ENCODE data around the gene FMOD.
"Not testable (repeated sequence)": the region's sequence is repeated elsewhere in the genome, so short reads cannot be mapped to it uniquely, and the experiment has no call there.

FMOD gene

DNA sequence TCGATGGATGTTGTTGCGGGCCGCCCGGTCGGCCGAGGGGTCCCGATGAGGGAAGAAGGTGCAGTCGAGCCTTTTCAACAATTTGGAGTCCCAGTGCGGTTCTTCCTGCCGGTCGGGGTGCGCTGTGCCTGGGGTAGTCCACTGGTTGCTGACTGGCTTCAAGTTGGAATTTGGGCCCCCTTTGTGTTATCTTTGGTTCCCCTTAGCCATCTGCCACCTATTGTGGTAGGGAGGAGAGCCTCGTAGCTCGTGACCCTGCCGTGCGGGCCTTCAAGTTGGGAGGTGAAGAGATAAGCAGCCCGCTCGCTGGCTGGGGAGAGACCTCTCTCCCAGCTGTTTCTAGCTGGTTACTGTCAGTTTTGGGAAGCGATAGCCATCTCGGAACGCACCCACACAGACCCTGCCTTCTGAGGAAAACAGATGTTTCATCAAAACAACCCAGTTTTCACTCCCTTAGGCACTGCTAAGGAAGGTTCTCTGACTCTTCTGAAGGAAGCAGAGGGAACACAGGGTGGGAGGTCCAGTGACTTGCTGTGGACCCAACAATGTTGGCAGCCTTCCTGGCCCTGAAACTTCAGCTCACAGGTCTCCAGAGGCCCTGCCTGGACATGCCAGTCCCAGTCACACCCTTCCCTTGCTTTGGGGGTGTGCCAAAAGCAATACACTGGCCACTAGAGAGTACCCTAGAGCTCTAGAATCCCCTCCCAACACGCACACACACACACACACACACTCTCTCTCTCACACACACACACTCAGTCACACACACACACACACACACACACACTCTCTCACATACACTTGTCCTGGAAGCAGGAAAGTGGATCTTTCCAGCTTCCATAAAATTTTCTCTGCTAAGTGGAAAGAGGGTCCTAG is 44.6 kb downstream of the FMOD start:
- peak overlapping the region; percentile 100 for H3K27ac ChIP-seq (ENCODE audit: low read depth, low read length)
- peak overlapping the region; percentile 99 for H3K9ac ChIP-seq (ENCODE audit: low read length)
- peaks cover 19% of the 10 kb centered on the region for H3K4me1 ChIP-seq (ENCODE audit: control insufficient read depth, insufficient read depth, low read length)
- peaks cover 17% of the 10 kb centered on the region for H3K36me3 ChIP-seq (ENCODE audit: control insufficient read depth, insufficient read depth, low read length)
- H3K4me3 ChIP-seq (ENCODE audit: low read length), result peak overlapping the region; percentile 97
- H3K27me3 ChIP-seq (ENCODE audit: control insufficient read depth, insufficient read depth, low read length), result no peaks in the 10 kb centered on the region

DNA sequence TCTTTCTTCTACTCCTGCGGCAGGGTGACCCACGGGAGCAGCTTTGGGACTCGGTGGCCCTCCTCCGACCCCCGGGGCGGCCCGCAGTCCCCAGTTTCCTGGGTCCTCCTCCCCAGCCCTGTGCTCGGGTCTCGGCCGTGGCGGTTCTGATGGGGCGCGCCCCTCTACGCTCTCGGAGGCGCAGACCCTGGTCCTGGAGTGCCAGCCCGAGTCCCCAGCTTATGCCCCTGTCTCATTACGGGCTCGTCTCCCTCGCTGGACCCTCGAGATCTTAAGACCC is 45.2 kb downstream of the FMOD start:
- Histone ChIP-seq H3K9ac (ENCODE audit: low read length) (peak overlapping the region; percentile 99), H3K27ac (ENCODE audit: low read depth, low read length) (peak overlapping the region; percentile 100), H3K4me3 (ENCODE audit: low read length) (peak overlapping the region; percentile 97), H3K27me3 (ENCODE audit: control insufficient read depth, insufficient read depth, low read length) (no peaks in the 10 kb centered on the region), H3K4me1 (ENCODE audit: control insufficient read depth, insufficient read depth, low read length) (peaks cover 19% of the 10 kb centered on the region), H3K36me3 (ENCODE audit: control insufficient read depth, insufficient read depth, low read length) (peaks cover 17% of the 10 kb centered on the region)

DNA sequence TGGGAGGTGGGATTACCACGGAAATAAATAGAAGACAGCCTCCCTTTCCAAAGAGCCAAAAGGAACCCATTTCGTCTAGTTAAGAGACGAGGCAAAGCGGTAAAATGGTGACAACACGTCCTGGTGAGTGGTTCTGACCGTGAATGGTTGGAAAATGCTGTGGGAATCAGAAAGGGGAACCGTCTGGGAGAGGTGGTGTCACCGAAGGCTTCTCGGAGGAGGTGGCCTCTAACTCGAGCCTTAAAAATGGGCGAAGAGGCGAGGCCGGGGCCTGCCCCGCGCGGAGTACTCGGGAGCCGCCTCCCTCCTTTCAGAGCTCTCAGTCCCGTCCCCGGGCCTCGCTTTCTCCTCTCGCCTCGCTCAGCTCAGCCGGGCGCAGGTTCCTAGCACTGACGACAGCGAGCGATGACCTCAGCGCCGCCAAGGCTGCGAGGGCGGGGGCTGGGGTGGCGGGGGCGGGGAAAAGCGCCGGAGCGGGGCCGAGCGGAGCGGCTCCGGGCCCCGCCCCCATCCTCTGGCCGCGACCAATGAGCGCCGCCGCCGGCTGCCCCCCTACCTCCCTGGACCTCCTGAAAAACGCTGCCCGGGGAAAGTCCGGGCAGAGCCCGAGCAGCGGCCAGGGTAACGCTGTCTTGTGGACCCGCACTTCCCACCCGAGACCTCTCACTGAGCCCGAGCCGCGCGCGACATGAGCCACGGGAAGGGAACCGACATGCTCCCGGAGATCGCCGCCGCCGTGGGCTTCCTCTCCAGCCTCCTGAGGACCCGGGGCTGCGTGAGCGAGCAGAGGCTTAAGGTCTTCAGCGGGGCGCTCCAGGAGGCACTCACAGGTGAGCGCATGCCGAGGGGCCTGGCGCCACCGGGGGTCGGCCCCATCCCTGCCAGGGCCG is 45.8 kb downstream of the FMOD start, which contains the start of gene BTG2:
BTG2 (plus strand) TSS at position 601 of the 890 bp plus-strand sequence; CDS start at position 689, 88 bp downstream.
- Histone ChIP-seq H3K27me3 (ENCODE audit: control insufficient read depth, insufficient read depth, low read length) (no peaks in the 10 kb centered on the region), H3K27ac (ENCODE audit: low read depth, low read length) (peak within 1 kb of the TSS; percentile 100), H3K4me3 (ENCODE audit: low read length) (peak within 1 kb of the TSS; percentile 97), H3K36me3 (ENCODE audit: control insufficient read depth, insufficient read depth, low read length) (peaks cover 17% of the 10 kb centered on the region), H3K9ac (ENCODE audit: low read length) (peak within 1 kb of the TSS; percentile 99), H3K4me1 (ENCODE audit: control insufficient read depth, insufficient read depth, low read length) (peaks cover 19% of the 10 kb centered on the region)

DNA sequence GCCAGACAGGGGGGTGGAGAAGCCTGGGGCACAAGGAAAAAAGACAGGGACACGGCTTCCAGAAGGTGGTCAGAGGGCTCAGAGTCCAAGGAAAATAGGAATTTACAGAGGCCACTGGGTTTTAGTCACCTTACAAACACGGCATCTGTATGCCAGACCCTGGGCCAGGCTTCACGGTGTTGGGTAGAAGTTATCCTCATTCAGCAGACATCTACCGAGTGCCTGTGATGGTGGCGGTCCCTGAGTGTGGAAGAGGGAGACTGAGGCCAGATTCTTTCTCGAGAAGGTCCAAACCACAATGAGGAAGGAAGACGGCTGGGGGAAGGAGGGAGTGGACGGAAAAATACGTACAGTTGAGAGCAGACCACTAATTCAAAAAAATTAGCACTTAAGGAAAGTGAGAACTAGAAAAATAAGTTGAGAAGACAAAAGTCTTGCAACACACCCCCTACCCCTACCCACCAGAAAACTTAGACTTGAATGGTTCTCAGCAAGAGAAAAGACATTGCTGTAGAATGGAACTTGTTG is 46.5 kb downstream of the FMOD start:
- Histone ChIP-seq H3K4me1 (ENCODE audit: control insufficient read depth, insufficient read depth, low read length) (peaks cover 19% of the 10 kb centered on the region), H3K4me3 (ENCODE audit: low read length) (peak overlapping the region; percentile 80), H3K27ac (ENCODE audit: low read depth, low read length) (peak overlapping the region; percentile 98)

DNA sequence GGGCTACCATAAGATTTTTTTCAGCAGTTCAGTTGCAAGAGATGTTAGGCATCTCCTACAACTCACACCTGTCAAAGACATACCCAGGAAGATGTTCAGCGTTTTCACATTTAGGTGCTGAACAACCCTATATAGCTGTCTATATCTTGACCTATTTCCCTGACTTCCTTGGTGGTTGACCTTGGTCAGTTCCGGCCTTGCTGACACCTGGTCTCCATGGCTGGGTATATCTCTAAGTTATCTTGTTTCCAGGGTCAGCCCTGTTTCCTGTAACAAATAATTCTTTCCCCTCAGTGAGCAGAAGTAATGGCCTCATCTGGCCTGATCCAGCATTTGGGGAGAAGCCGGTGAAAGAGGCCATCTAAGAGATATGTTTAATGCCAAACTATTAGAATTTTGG is 48.0 kb downstream of the FMOD start:
- Histone ChIP-seq H3K4me1 (ENCODE audit: control insufficient read depth, insufficient read depth, low read length) (peaks cover 9% of the 10 kb centered on the region), H3K27me3 (ENCODE audit: control insufficient read depth, insufficient read depth, low read length) (no peaks in the 10 kb centered on the region), H3K36me3 (ENCODE audit: control insufficient read depth, insufficient read depth, low read length) (peaks cover 7% of the 10 kb centered on the region), H3K4me3 (ENCODE audit: low read length) (no peak overlapping the region), H3K27ac (ENCODE audit: low read depth, low read length) (no peak overlapping the region), H3K9ac (ENCODE audit: low read length) (no peak overlapping the region)

More for the DNA sequence above, 46.5 kb downstream of the FMOD start:
- Histone ChIP-seq H3K27me3 (ENCODE audit: control insufficient read depth, insufficient read depth, low read length) (no peaks in the 10 kb centered on the region), H3K36me3 (ENCODE audit: control insufficient read depth, insufficient read depth, low read length) (peaks cover 17% of the 10 kb centered on the region), H3K9ac (ENCODE audit: low read length) (peak overlapping the region; percentile 96)

DNA sequence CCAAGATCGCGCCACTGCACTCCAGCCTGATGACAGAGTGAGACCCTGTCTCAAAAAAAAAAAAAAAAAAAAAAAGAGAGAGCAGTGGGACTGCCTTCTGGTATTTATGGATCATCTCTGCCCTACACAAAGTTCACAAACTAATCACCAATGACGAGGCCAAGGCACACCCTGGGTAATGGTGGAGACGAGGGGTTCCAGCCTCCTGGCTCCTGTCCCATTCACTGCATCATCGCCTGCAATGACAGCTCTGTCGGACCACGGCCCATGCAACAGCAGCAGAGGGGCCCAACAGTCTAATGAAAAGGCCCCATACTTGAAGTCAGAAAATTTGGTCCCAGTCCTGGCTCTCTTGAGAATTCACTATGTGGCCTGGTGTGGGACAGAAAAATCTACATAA is 48.5 kb downstream of the FMOD start:
- H3K4me3 ChIP-seq (ENCODE audit: low read length), result no peak overlapping the region
- H3K27me3 ChIP-seq (ENCODE audit: control insufficient read depth, insufficient read depth, low read length), result no peaks in the 10 kb centered on the region
- no peak overlapping the region for H3K27ac ChIP-seq (ENCODE audit: low read depth, low read length)
- H3K36me3 ChIP-seq (ENCODE audit: control insufficient read depth, insufficient read depth, low read length), result peaks cover 7% of the 10 kb centered on the region
- H3K9ac ChIP-seq (ENCODE audit: low read length), result no peak overlapping the region
- peaks cover 5% of the 10 kb centered on the region for H3K4me1 ChIP-seq (ENCODE audit: control insufficient read depth, insufficient read depth, low read length)

DNA sequence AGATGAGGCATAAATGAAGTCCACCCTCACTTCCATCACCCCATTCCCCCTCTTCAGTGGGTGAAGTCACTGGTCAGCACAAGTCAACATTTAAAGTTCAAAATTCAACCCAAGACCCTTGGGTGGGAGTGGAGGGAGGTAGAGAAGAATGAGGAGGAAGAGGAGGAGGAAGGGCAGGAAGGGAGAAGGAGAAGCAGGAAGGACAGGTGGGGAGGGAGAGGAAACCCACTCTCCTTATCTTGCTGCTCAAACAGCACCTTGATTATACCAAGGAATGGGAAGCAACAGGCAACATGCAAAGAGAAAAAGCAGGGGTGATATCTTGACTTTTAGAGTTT is 49.6 kb downstream of the FMOD start:
- Histone ChIP-seq H3K27me3 (ENCODE audit: control insufficient read depth, insufficient read depth, low read length) (no peaks in the 10 kb centered on the region), H3K9ac (ENCODE audit: low read length) (no peak overlapping the region), H3K36me3 (ENCODE audit: control insufficient read depth, insufficient read depth, low read length) (no peaks in the 10 kb centered on the region), H3K4me1 (ENCODE audit: control insufficient read depth, insufficient read depth, low read length) (peaks cover 5% of the 10 kb centered on the region), H3K27ac (ENCODE audit: low read depth, low read length) (no peak overlapping the region), H3K4me3 (ENCODE audit: low read length) (no peak overlapping the region)

DNA sequence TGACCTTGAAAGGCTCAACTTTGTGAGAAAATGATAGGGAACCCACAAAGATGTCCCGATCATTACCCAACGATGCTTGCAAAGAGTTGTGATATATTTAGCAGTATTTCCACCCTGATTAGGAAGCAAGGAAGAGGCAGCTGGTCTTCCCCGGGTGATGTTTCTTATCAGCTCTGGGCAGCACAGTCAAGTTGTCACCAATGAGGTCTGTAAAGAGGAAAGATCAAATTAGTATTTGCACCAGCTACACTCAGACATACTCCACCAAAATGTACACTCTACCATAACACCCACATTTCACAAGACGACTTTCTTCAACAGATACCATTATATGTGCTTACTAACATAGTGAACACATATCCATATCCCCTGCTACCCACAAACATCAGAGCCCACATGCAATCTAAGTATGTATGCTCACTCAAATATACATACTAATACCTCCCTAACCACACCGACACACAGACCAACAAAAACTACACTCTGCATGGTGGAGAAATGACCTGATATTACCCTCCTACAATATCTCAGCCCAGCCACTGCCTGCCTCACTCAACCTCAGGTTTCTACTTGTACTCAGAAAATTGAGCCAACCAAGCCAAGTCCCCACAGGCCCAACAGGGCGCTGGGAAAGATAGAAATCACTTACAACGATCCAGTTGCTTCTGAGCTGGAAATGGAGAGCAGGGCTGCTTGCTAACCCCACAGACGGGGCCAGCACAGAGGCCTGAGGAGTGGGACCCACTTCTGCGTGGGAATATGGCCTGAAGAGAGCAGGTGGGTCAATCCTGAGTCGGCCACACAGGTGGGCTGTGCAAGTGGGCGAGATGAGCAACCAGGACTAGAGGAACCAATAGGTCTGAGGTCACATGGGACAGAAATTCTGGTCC is 50.2 kb downstream of the FMOD start:
- no peak overlapping the region for H3K9ac ChIP-seq (ENCODE audit: low read length)
- H3K27ac ChIP-seq (ENCODE audit: low read depth, low read length), result no peak overlapping the region
- no peaks in the 10 kb centered on the region for H3K36me3 ChIP-seq (ENCODE audit: control insufficient read depth, insufficient read depth, low read length)
- H3K27me3 ChIP-seq (ENCODE audit: control insufficient read depth, insufficient read depth, low read length), result no peaks in the 10 kb centered on the region
- H3K4me3 ChIP-seq (ENCODE audit: low read length), result no peak overlapping the region
- H3K4me1 ChIP-seq (ENCODE audit: control insufficient read depth, insufficient read depth, low read length), result peaks cover 5% of the 10 kb centered on the region

DNA sequence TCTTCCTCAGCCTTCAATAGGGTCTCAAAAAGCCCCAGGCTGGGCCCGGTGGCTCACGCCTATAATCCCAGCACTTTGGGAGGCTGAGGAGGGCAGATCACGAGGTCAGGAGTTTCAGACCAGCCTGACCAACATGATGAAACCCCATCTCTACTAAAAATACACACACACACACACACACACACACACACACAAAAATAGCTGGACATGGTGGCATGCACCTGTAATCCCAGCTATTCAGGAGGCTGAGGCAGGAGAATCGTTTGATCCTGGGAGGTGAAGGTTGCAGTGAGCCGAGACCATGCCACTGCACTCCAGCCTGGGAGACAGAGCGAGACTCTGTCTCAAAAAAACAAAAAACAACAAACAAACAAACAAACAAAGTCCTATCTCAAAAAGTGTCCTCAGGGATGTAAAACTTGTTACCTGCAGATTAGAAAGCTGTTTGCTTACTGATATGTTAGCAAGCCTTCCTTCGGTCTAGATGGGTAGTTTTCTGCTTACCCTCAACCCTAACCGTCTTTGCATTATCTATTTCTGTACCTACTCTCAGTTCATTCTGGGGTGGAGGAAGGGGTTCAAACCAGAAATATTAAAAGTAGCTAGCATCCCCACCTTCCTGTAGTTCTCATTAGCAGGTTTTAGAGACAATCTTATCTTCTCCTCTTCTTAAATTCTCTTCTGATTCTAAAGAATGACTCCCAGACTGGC is 51.0 kb downstream of the FMOD start:
- not testable (repeated sequence) for H3K27ac ChIP-seq (ENCODE audit: low read depth, low read length); H3K9ac ChIP-seq (ENCODE audit: low read length); H3K36me3 ChIP-seq (ENCODE audit: control insufficient read depth, insufficient read depth, low read length); H3K27me3 ChIP-seq (ENCODE audit: control insufficient read depth, insufficient read depth, low read length); H3K4me1 ChIP-seq (ENCODE audit: control insufficient read depth, insufficient read depth, low read length); H3K4me3 ChIP-seq (ENCODE audit: low read length)

DNA sequence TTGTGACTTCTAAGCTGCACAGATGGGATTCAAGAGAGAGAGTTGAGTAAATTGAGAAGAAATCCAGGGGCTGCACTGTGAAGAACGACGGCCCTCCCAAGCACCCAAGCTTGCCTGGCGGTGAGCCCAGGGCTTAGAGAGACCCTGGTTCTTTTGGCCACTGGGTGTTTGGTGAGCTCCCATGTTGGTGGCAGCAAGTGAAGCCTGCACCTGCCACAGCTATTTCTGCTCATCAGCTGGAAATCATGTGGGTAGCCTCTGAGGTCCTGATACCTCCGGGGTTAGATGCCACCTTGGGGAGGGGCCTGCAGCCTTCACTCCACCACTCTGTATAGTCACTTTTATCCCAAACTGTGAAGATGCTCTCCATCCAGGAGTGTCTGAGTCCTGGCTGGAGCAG is 51.8 kb downstream of the FMOD start:
- H3K4me1 ChIP-seq (ENCODE audit: control insufficient read depth, insufficient read depth, low read length), result no peaks in the 10 kb centered on the region
- H3K9ac ChIP-seq (ENCODE audit: low read length), result no peak overlapping the region
- no peaks in the 10 kb centered on the region for H3K27me3 ChIP-seq (ENCODE audit: control insufficient read depth, insufficient read depth, low read length)
- no peaks in the 10 kb centered on the region for H3K36me3 ChIP-seq (ENCODE audit: control insufficient read depth, insufficient read depth, low read length)
- H3K27ac ChIP-seq (ENCODE audit: low read depth, low read length), result no peak overlapping the region
- no peak overlapping the region for H3K4me3 ChIP-seq (ENCODE audit: low read length)

DNA sequence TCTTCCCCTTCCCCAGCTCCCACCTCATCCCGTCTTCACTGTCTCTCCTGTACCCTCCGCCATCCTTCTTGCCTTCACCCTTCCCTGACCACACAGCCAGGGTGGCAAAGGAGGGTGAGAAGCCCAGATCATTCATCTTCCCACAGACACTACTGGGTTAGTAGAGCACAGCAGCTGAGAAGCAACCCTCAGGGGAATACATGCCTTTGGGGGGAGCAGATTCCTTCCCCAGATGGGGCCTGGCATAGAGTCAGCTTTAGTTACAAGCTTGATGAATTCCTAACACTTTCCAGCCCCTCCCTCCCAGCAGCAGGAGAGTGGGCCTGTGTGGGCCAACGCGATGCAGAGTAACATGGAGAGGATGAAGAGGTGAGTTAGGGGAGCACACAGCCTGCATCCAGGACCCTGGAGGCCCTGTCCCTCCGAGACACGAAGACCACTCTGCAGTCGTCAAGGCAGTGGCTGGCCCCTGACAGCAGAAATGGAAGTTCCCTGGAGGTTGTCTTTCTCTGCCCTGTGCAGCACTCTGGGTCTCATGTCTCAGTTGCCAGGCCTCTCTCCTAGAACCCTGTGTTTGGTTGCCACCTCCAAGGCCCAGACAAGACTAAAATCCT is 54.4 kb downstream of the FMOD start:
- Histone ChIP-seq H3K27ac (ENCODE audit: low read depth, low read length) (no peak overlapping the region), H3K27me3 (ENCODE audit: control insufficient read depth, insufficient read depth, low read length) (no peaks in the 10 kb centered on the region), H3K36me3 (ENCODE audit: control insufficient read depth, insufficient read depth, low read length) (no peaks in the 10 kb centered on the region), H3K4me1 (ENCODE audit: control insufficient read depth, insufficient read depth, low read length) (peaks cover under 1% of the 10 kb centered on the region), H3K4me3 (ENCODE audit: low read length) (no peak overlapping the region), H3K9ac (ENCODE audit: low read length) (no peak overlapping the region)
